GM23338 (cell line): ENCODE data around the gene GRID2. TPM values are rescaled to one million over a fixed set of nuclear protein-coding genes. Genes with fewer than 3 reads are reported as not detected.

Experiments
- ATAC-seq: fragments of 200-7000 bp; cut with Tn5 transposase; 3 replicates; pipeline ENCODE4 v1.9.1; 2020
- DNase-seq: peaks from one replicate; pipeline ENCODE4 v3.0.0-alpha.2; 2015; ENCODE audit warnings: low spot score
- H2AFZ ChIP-seq: fragments of 200-600 bp; sonication (generic); 2 replicates; pipeline ENCODE4 v1.8.0; 2016; ENCODE audit warnings: antibody characterized with exemption, mild to moderate bottlenecking, moderate library complexity
- H3F3A ChIP-seq: fragments of 200-600 bp; sonication (generic); replicated peaks from 2 replicates; pipeline ENCODE4 v1.8.0; 2017; ENCODE audit warnings: antibody characterized with exemption, mixed run types, low read depth
- H3K27ac ChIP-seq: fragments of 200-600 bp; sonication (generic); 2 replicates; pipeline ENCODE4 v1.6.1; 2016; ENCODE audit warnings: low read depth
- H3K27me3 ChIP-seq: fragments of 200-600 bp; sonication (generic); 2 replicates; pipeline ENCODE4 v1.8.0; 2016; ENCODE audit warnings: mild to moderate bottlenecking, mixed run types, moderate library complexity; ENCODE audit not compliant: insufficient read depth
- H3K36me3 ChIP-seq: fragments of 200-600 bp; sonication (generic); 2 replicates; pipeline ENCODE4 v1.8.0; 2016; ENCODE audit warnings: mild to moderate bottlenecking; ENCODE audit not compliant: insufficient read depth
- H3K4me1 ChIP-seq: fragments of 200-600 bp; sonication (generic); 2 replicates; pipeline ENCODE4 v1.8.0; 2016; ENCODE audit warnings: mild to moderate bottlenecking, moderate library complexity; ENCODE audit not compliant: insufficient read depth
- H3K4me2 ChIP-seq: fragments of 200-600 bp; sonication (generic); 2 replicates; pipeline ENCODE4 v1.7.1; 2017; ENCODE audit warnings: mixed run types
- H3K4me3 ChIP-seq: fragments of 200-600 bp; sonication (generic); 2 replicates; pipeline ENCODE4 v1.6.1; 2016; ENCODE audit warnings: mixed run types
- H3K79me2 ChIP-seq: fragments of 200-600 bp; sonication (generic); replicated peaks from 2 replicates; pipeline ENCODE4 v1.8.0; 2017; ENCODE audit warnings: mild to moderate bottlenecking; ENCODE audit not compliant: insufficient read depth
- H3K9me2 ChIP-seq: fragments of 200-600 bp; sonication (generic); 2 replicates; pipeline ENCODE4 v1.8.0; 2017; ENCODE audit not compliant: insufficient read depth
- H4K20me1 ChIP-seq: fragments of 200-600 bp; sonication (generic); replicated peaks from 2 replicates; pipeline ENCODE4 v1.8.0; 2017; ENCODE audit warnings: mild to moderate bottlenecking; ENCODE audit not compliant: insufficient read depth
- H3K27ac Mint-ChIP-seq: 2 replicates; pipeline ENCODE4 v1.8.0; 2020; ENCODE audit warnings: inconsistent platforms, mild to moderate bottlenecking, moderate library complexity, mixed read lengths
- H3K27me3 Mint-ChIP-seq: 3 replicates; pipeline ENCODE4 v1.8.0; 2022; ENCODE audit warnings: low read depth, mild to moderate bottlenecking, moderate library complexity, mixed read lengths, inconsistent platforms; ENCODE audit not compliant: insufficient read depth, poor library complexity
- H3K36me3 Mint-ChIP-seq: 3 replicates; pipeline ENCODE4 v1.8.0; 2021; ENCODE audit warnings: low read depth, mild to moderate bottlenecking, inconsistent platforms, moderate library complexity, mixed read lengths
- H3K4me1 Mint-ChIP-seq: 3 replicates; pipeline ENCODE4 v1.8.0; 2020; ENCODE audit warnings: mild to moderate bottlenecking, inconsistent platforms, mixed read lengths
- H3K4me3 Mint-ChIP-seq: 3 replicates; pipeline ENCODE4 v1.8.0; 2021; ENCODE audit warnings: moderate library complexity, mild to moderate bottlenecking, inconsistent platforms, mixed read lengths
- H3K9me3 Mint-ChIP-seq: 3 replicates; pipeline ENCODE4 v1.8.0; 2020; ENCODE audit warnings: moderate library complexity, mild to moderate bottlenecking, inconsistent platforms, mixed read lengths
- CREB1 ChIP-seq: fragments of 250-450 bp; sonication (Bioruptor Pico); IDR thresholded peaks from 2 replicates; pipeline ENCODE4 v1.5.0; 2020; ENCODE audit warnings: low read depth, mild to moderate bottlenecking, moderate library complexity
- CTCF ChIP-seq, 2 experiments: fragments of 200-600 bp in 1 of 2; sonication (generic) in 1 of 2; conservative IDR thresholded peaks; 2 replicates each; pipeline versions ENCODE4 v1.5.1 to v1.6.1; 2016 to 2017; ENCODE audit warnings: antibody characterized with exemption in 2 of 2, low read depth in 2 of 2, mild to moderate bottlenecking in 2 of 2, moderate library complexity in 1 of 2
- ETS1 ChIP-seq: IDR thresholded peaks from 2 replicates; pipeline ENCODE4 v1.6.1; 2016; ENCODE audit warnings: antibody characterized with exemption
- EZH2 ChIP-seq: fragments of 200-600 bp; sonication (generic); IDR thresholded peaks from one replicate; pipeline ENCODE4 v1.8.0; 2017; ENCODE audit warnings: antibody characterized with exemption, mild to moderate bottlenecking, low read depth; ENCODE audit not compliant: unreplicated experiment
- EZH2phosphoT487 ChIP-seq: fragments of 200-600 bp; sonication (generic); IDR thresholded peaks from one replicate; pipeline ENCODE4 v1.8.1; 2018; ENCODE audit warnings: antibody characterized with exemption; ENCODE audit not compliant: unreplicated experiment
- JUNB ChIP-seq: IDR thresholded peaks from one replicate; pipeline ENCODE4 v1.6.1; 2016; ENCODE audit warnings: antibody characterized with exemption; ENCODE audit not compliant: unreplicated experiment
- NANOG ChIP-seq: IDR thresholded peaks from 2 replicates; pipeline ENCODE4 v1.6.1; 2016; ENCODE audit warnings: antibody characterized with exemption, borderline replicate concordance
- POLR2AphosphoS5 ChIP-seq: IDR thresholded peaks from 2 replicates; pipeline ENCODE4 v1.6.1; 2016; ENCODE audit warnings: antibody characterized with exemption, low read depth
- REST ChIP-seq: IDR thresholded peaks from one replicate; pipeline ENCODE4 v1.6.1; 2018; ENCODE audit warnings: antibody characterized with exemption; ENCODE audit not compliant: unreplicated experiment
- STAT1 ChIP-seq: IDR thresholded peaks from one replicate; pipeline ENCODE4 v1.6.1; 2016; ENCODE audit warnings: antibody characterized with exemption; ENCODE audit not compliant: unreplicated experiment
- ZNF114 ChIP-seq: fragments of 250-450 bp; sonication (Bioruptor Pico); IDR thresholded peaks from 2 replicates; pipeline ENCODE4 v1.5.0; 2020; ENCODE audit warnings: mild to moderate bottlenecking, moderate library complexity
- ZNF331 ChIP-seq: fragments of 250-450 bp; sonication (Bioruptor Pico); IDR thresholded peaks from 2 replicates; pipeline ENCODE4 v1.5.0; 2020; ENCODE audit warnings: low read depth, mild to moderate bottlenecking, moderate library complexity
- polyA plus RNA-seq: library from polyadenylated mRNA; unstranded; fragments of >200 nt; fragmentation: Nextera tagmentation; extraction: Ambion mirVana; gene quantifications from 2 replicates; pipeline ENCODE4 v1.2.1, GENCODE V29; 2016
- total RNA-seq: library from RNA; depleted of rRNA; stranded (reverse); fragments of >200 nt; shearing (Covaris generic); gene quantifications from 2 replicates; pipeline ENCODE4 v1.2.3, GENCODE V29; 2014

The GRID2 gene
- total and polyA plus RNA-seq, 2 experiments from 2014 or later, result 19.9 to 65.4 TPM

- Histone ChIP-seq H3K4me2 (no peak overlapping the region), H3K36me3 (no peaks in the 10 kb centered on the region), H3K79me2 (no peaks in the 10 kb centered on the region; the same call in 1 of the 2 replicates), H3K27me3 (no peaks in the 10 kb centered on the region), H3K4me1 (no peaks in the 10 kb centered on the region), H3F3A (no peaks in the 10 kb centered on the region), H3K4me3 (no peak overlapping the region), H2AFZ (no peak overlapping the region), H3K9me2 (0 out of 2 replicates have a peak, but pooled peaks cover 1% of the 10 kb centered on the region), H3K27ac (no peak overlapping the region), H4K20me1 (0 out of 2 replicates have a peak, but pooled peaks cover 5% of the 10 kb centered on the region)
- TF ChIP-seq NANOG, result no peak
- no peak for TF ChIP-seq ZNF114 (CRISPR knock-in tag)
- H3K4me3 Mint-ChIP-seq, result no peak overlapping the region
- H3K4me1 Mint-ChIP-seq, result peaks cover 7% of the 10 kb centered on the region; the same call in 2 of the 3 replicates
- H3K9me3 Mint-ChIP-seq, result no peaks in the 10 kb centered on the region; the same call in 2 of the 3 replicates
- no peak for ATAC-seq
- H3K27me3 Mint-ChIP-seq, result peaks cover 3% of the 10 kb centered on the region
- H3K27ac Mint-ChIP-seq, result no peak overlapping the region
- DNase-seq, result no peak
- peaks cover 2% of the 10 kb centered on the region; the same call in 2 of the 3 replicates for H3K36me3 Mint-ChIP-seq
These were observed 472.3 kb downstream of the GRID2 start for GRCh38 chr4:92776080-92776479.

- Histone ChIP-seq H3K36me3 (no peaks in the 10 kb centered on the region), H3K27ac (no peak overlapping the region), H3K9me2 (no peaks in the 10 kb centered on the region), H2AFZ (no peak overlapping the region), H3K4me3 (no peak overlapping the region), H3K79me2 (no peaks in the 10 kb centered on the region), H3K4me2 (no peak overlapping the region), H3F3A (no peaks in the 10 kb centered on the region), H3K4me1 (no peaks in the 10 kb centered on the region), H4K20me1 (0 out of 2 replicates have a peak, but pooled peaks cover 4% of the 10 kb centered on the region), H3K27me3 (no peaks in the 10 kb centered on the region)
- H3K4me1 Mint-ChIP-seq, result no peaks in the 10 kb centered on the region; the same call in 1 of the 3 replicates
- H3K4me3 Mint-ChIP-seq, result no peak overlapping the region
- no peaks in the 10 kb centered on the region for H3K9me3 Mint-ChIP-seq
- H3K27me3 Mint-ChIP-seq, result no peaks in the 10 kb centered on the region
- ATAC-seq (no peak), DNase-seq (no peak)
- no peak for TF ChIP-seq EZH2
- TF ChIP-seq CTCF (conservative IDR thresholded peaks at IDR 0.05; ENCODE audit: low read depth in 2 of 2), result no peak
- no peak for TF ChIP-seq ZNF114 (CRISPR knock-in tag)
- TF ChIP-seq ETS1, result no peak
- TF ChIP-seq STAT1, result no peak
- TF ChIP-seq POLR2AphosphoS5, result no peak
- TF ChIP-seq REST, result no peak
- no peak for TF ChIP-seq CREB1
- TF ChIP-seq NANOG, result no peak
- TF ChIP-seq JUNB, result no peak
- TF ChIP-seq ZNF331 (CRISPR knock-in tag), result no peak
- TF ChIP-seq EZH2phosphoT487, result no peak
- no peak overlapping the region for H3K27ac Mint-ChIP-seq
- H3K36me3 Mint-ChIP-seq, result peaks cover under 1% of the 10 kb centered on the region; the same call in 1 of the 3 replicates
These were observed 486.0 kb downstream of the GRID2 start for GRCh38 chr4:92789741-92790140.
